ENCODE data around the gene GSC. TPM values are rescaled to one million over a fixed set of nuclear protein-coding genes. Genes with fewer than 3 reads are reported as not detected.

The GSC gene
- total RNA-seq, 1 donor from 2014 or later, result not detected

DNA sequence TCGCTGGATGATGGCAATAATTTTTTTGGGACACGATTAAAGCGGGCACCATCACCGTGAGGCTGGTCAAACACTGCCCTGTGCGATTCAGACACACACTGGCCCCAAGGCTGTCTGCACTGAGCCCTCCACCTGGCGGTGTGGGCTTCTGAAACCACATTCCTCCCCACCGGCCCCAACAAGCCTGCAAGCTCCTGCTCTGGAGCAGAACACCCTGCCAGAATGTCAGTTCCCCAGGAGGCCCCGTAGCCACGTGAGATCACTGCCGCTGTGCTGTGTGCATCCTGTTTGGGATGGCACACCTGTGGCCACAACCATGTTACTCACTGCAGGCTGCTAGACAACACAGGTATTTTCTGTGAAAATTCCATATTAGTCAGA is 7.9 kb downstream of the GSC start:
- no peak for DNase-seq

DNA sequence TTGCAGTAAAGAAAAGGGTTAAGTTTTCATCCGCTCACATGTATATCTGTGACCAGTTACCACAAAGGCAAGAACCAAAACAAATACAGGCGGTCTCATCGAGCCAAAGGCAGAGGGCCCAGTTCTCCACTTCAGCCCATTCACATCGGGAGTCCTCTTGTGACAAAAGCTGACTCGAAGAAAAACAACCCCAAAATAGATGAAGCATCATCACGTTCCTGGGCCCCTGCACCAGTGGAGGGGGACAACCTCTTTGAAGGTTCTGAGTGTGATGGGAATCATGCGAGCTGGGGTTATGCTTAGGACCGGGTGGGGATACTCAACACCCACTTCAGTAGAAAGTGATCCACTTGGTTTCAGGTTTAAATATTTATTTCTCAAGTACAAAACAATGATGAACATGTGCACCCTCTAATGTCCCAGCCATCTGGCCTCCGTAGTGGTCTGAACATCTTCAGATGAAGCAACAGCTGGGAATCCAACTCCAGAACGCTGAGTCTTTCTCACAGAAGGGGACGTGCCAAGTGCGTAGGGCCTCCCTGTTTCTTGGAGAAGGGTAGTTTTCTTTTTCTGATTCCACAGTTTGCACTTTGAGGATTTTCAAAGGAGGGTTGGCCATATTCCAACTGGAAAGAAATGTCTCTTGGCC is 8.4 kb downstream of the GSC start:
- TF ChIP-seq CTCF (IDR thresholded peaks at IDR 0.05; ENCODE audit: partially characterized antibody, unreplicated experiment), result no peak
- no peaks in the 10 kb centered on the region for H3K36me3 Mint-ChIP-seq (ENCODE audit: unreplicated experiment)
- no peak overlapping the region for H3K27ac Mint-ChIP-seq (ENCODE audit: unreplicated experiment)
- H3K4me3 Mint-ChIP-seq (ENCODE audit: unreplicated experiment), result no peak overlapping the region
- no peaks in the 10 kb centered on the region for H3K4me1 Mint-ChIP-seq (ENCODE audit: low read depth, unreplicated experiment)
- DNase-seq, result no peak
- peaks cover 6% of the 10 kb centered on the region for H3K27me3 Mint-ChIP-seq (ENCODE audit: unreplicated experiment)
- no peaks in the 10 kb centered on the region for H3K9me3 Mint-ChIP-seq (ENCODE audit: unreplicated experiment)

More for the DNA sequence above, 7.9 kb downstream of the GSC start:
- Mint-ChIP-seq H3K9me3 (ENCODE audit: unreplicated experiment) (no peaks in the 10 kb centered on the region), H3K27me3 (ENCODE audit: unreplicated experiment) (peaks cover 9% of the 10 kb centered on the region), H3K36me3 (ENCODE audit: unreplicated experiment) (no peaks in the 10 kb centered on the region), H3K4me3 (ENCODE audit: unreplicated experiment) (no peak overlapping the region), H3K27ac (ENCODE audit: unreplicated experiment) (no peak overlapping the region), H3K4me1 (ENCODE audit: low read depth, unreplicated experiment) (no peaks in the 10 kb centered on the region)
- TF ChIP-seq CTCF (IDR thresholded peaks at IDR 0.05; ENCODE audit: partially characterized antibody, unreplicated experiment), result no peak

DNA sequence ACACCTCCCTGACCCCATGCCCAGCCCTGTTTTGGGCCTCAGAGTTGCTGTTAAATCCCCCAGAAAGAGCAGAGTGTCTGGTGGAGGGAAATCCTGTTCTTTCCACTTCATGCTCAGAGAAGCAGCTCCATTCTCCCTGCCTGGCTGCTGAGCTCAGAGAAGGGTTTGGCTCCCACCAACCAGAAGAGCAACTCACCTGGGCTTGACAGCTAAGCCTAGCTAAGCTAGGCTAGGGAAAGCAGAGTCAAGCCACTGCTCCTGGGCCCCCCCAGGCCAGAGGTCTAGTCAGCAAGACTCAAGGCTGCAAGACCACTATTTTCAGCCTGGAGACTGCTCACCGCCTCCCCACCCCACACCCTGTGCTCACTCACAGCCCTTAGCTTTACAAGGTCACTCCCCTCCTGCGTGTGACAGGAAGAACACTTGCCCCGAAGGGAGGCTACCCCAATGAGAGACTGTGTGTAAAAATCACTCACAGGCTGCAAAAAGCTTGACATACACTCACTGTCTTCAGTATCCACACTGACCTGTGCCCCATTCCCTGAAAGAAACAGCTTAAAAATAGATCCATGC is 13.5 kb downstream of the GSC start:
- Mint-ChIP-seq H3K27me3 (ENCODE audit: unreplicated experiment) (no peaks in the 10 kb centered on the region), H3K27ac (ENCODE audit: unreplicated experiment) (no peak overlapping the region), H3K36me3 (ENCODE audit: unreplicated experiment) (no peaks in the 10 kb centered on the region)

DNA sequence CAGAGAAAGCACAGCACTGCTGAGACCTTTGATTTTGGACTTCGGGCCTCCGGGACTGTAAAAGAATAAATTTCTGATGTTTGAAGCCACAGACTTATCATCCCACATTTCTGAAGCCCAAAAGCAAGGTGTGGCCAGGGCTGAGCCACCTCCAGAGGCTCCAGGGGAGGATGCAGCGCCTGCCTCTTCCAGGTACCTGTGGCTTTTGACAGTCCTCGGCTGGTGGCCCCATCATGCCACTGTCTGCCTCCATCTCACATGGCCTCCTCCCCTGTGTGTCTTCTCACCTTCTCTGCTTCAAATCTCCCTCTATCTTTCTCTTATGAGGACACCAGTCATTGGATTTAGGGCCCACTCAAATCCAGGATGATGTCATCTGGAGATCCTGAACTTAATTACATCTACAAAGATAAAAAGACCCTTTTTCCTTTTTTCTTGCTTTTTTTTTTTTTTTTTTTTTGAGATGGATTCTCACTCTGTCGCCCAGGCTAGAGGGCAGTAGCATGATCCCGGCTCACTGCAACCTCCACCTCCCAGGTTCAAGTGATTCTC is 15.4 kb downstream of the GSC start:
- Mint-ChIP-seq H3K9me3 (ENCODE audit: unreplicated experiment) (peaks cover 3% of the 10 kb centered on the region), H3K27ac (ENCODE audit: unreplicated experiment) (no peak overlapping the region), H3K36me3 (ENCODE audit: unreplicated experiment) (no peaks in the 10 kb centered on the region), H3K4me3 (ENCODE audit: unreplicated experiment) (no peak overlapping the region), H3K27me3 (ENCODE audit: unreplicated experiment) (no peaks in the 10 kb centered on the region), H3K4me1 (ENCODE audit: low read depth, unreplicated experiment) (no peaks in the 10 kb centered on the region)
- no peak for TF ChIP-seq CTCF (IDR thresholded peaks at IDR 0.05; ENCODE audit: partially characterized antibody, unreplicated experiment)
- DNase-seq, result no peak

More for the DNA sequence above, 13.5 kb downstream of the GSC start:
- peaks cover 3% of the 10 kb centered on the region for H3K9me3 Mint-ChIP-seq (ENCODE audit: unreplicated experiment)
- no peaks in the 10 kb centered on the region for H3K4me1 Mint-ChIP-seq (ENCODE audit: low read depth, unreplicated experiment)
- DNase-seq, result no peak
- H3K4me3 Mint-ChIP-seq (ENCODE audit: unreplicated experiment), result no peak overlapping the region
- no peak for TF ChIP-seq CTCF (IDR thresholded peaks at IDR 0.05; ENCODE audit: partially characterized antibody, unreplicated experiment)

Data from glutamatergic neuron (in vitro differentiated cells).